Left renal pelvis (tissue), 4 donors: ENCODE data around the gene ZNF618. TPM values are rescaled to one million over a fixed set of nuclear protein-coding genes. Genes with fewer than 3 reads are reported as not detected.

ENCODE experiments used
- DNase-seq, 4 donors: peaks; one replicate each; pipeline ENCODE4 v3.0.0-alpha.2; 2013; ENCODE audit warnings: low read depth in 4 of 4, low spot score in 3 of 4
- polyA plus RNA-seq, 4 donors: library from polyadenylated mRNA; unstranded; fragments of 120-200 nt; gene quantifications; one replicate each; pipeline ENCODE4 v1.2.1, GENCODE V29; 2013; ENCODE audit not compliant: insufficient read length in 4 of 4

The ZNF618 gene, protein sequence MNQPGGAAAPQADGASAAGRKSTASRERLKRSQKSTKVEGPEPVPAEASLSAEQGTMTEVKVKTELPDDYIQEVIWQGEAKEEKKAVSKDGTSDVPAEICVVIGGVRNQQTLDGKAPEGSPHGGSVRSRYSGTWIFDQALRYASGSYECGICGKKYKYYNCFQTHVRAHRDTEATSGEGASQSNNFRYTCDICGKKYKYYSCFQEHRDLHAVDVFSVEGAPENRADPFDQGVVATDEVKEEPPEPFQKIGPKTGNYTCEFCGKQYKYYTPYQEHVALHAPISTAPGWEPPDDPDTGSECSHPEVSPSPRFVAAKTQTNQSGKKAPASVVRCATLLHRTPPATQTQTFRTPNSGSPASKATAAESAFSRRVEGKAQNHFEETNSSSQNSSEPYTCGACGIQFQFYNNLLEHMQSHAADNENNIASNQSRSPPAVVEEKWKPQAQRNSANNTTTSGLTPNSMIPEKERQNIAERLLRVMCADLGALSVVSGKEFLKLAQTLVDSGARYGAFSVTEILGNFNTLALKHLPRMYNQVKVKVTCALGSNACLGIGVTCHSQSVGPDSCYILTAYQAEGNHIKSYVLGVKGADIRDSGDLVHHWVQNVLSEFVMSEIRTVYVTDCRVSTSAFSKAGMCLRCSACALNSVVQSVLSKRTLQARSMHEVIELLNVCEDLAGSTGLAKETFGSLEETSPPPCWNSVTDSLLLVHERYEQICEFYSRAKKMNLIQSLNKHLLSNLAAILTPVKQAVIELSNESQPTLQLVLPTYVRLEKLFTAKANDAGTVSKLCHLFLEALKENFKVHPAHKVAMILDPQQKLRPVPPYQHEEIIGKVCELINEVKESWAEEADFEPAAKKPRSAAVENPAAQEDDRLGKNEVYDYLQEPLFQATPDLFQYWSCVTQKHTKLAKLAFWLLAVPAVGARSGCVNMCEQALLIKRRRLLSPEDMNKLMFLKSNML
- polyA plus RNA-seq: 10 to 100 TPM; 29.8 to 42.8 (median 39.4) TPM

DNA sequence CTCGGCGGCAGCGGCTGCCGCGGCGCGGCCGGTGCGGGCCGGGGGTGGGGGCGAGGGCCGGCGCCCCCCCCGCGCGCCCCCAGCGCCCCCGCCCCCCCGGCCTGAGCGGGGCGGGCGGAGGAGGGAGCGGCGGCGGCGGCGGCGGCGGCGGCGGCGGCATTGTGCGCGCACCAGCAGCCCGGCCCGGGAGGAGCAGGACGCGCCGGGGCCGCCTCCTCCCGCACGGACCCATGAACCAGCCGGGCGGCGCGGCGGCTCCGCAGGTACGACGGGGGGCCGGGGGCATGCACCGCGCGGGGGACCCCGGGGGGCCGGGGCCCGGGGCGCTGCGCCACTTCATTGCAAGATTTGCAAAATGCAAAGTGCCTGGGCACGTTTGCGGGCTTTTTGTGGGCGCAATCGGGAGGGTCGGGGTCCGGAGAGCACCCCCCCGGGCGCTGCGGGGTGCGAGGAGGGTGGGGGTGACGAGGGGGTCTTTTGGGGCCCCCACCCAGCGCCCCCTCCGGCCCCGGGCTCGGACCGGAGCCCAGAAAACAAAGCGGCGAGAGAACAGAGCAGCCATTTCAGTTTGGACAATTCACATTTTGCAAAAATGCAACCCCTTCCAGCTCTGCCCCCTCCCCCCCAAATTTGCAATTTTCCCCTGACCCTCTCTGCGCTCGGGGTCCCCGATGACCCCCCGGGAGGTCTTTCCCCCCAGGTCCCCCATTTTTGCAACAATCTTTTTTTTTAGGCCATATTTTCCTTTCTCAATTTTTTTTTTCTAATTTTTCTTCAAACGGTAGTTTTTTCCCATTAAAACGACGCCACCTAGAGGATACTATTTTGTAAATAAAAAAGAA lies at the start of gene ZNF618:
ZNF618 (plus strand) TSS at position 159 of the 842 bp plus-strand sequence; CDS start at position 231, 72 bp downstream.
- no peak for DNase-seq

GRCh38 chr9:113828221-113828620 lies 47.9 kb upstream of the ZNF618 start:
- no peak for DNase-seq

DNA sequence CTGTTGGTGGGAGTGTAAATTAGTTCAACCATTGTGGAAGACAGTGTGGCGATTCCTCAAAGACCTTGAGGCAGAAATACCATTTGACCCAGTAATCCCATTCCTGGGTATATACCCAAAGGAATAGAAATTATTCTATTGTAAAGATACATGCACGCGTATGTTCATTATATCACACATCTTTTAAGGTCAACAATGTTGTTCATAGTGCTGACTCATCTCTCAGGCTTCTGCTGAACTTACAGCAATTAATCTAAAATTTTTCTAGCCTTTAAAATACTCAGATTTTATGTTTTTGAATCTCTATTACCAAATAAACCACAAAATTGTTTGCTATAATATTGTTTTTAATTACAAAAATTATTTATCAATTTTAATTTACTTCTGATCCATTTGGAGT lies 38.8 kb upstream of the ZNF618 start:
- no peak for DNase-seq

DNA sequence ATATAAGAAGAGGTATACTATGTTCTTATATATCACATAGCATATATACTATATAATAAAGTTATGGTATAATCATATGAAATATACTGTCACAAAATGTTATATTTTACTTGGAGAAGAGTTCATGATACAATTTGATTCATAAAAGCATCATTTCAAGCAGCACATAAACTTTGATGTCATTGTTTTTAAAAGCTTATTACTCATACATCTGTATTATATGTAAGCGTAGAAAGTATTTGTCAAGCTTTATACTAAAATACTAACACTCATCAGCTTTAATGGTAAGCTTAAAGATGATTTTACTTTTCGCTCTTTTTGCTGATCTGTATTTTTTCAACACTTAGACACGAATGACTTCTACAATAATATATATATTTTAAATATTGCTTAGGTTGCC lies 34.0 kb upstream of the ZNF618 start:
- DNase-seq: no peak

- DNase-seq: no peak
These were observed 31.6 kb upstream of the ZNF618 start for GRCh38 chr9:113844466-113844865.

DNA sequence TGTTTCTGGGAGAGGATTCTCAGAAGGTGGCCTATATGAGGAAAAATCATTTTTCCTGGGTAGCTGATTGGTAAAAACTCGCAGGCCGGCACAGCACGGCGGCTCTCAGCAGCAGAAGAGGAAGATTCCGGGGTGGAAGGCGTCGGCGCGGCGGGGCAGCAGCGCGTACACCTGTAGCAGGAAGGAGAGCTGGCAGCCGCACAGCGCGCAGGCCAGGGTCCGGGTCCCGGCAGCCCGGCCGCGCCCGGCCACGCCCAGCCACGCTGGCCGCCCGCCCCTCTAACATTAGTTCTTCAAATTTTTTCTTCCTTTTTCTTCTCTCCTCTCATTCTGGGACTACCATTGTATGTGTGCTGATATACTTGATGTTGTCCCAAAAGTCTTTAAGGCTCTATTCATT lies 24.8 kb upstream of the ZNF618 start:
- DNase-seq: no peak

DNA sequence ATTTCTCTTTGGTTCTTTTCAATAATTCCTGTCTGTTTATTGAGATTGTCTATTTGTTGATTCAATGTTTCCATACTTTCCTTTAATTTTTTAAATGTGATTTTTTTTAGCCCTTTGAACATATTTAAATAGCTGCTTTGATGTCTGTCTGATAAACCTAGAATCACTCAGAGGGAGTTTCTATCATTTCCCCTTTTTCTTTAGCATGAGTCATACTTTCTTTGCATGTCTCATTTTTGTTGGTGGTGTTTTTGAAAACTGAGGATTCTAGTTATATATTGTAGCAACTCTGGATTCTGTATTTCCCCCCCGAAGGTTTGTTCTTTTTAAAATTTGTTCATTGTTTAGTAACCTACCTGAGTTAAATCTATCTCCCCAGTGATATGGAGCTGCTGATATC lies 24.2 kb upstream of the ZNF618 start:
- DNase-seq: no peak

DNA sequence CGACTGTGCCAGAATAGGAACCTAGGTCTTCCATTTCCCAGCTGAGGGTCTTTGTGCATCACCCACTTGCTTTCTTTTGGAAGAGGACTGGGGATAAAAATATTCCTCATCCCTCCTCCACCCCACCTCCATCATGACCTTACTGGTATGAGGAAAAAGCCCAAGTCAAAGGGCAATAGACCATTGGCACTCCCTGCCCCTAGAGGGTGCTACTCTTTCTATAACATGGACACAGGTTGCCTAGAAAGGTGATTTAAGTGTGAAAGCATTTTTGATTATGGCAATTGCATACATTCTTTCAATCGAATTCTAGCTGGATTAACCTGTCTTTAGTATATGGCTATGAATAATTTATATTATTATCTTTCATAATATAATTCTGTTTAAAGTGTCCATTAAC lies 22.8 kb upstream of the ZNF618 start:
- no peak for DNase-seq

GRCh38 chr9:113854310-113854709 lies 21.8 kb upstream of the ZNF618 start:
- no peak for DNase-seq

DNA sequence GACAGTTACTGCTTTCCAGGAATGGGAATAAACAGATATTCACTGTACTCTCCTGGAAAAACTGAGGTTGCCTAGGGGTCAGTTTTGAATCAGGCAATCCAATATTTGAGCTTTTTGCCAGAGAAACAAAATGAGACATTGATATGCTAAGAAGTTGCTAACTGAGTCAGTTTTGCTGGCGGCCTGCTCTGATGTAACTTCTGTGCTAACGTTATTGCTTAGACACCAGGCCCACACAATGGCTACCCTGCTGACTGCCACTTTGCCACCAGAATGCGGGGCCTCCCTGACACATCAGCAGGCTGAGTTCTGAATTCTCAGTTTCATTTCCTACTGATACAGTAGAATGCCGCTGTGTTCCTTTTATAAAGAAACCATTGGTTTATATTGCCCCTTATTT lies 18.2 kb upstream of the ZNF618 start:
- DNase-seq: no peak

- DNase-seq: no peak
These were observed 17.8 kb upstream of the ZNF618 start for GRCh38 chr9:113858282-113858681.

DNA sequence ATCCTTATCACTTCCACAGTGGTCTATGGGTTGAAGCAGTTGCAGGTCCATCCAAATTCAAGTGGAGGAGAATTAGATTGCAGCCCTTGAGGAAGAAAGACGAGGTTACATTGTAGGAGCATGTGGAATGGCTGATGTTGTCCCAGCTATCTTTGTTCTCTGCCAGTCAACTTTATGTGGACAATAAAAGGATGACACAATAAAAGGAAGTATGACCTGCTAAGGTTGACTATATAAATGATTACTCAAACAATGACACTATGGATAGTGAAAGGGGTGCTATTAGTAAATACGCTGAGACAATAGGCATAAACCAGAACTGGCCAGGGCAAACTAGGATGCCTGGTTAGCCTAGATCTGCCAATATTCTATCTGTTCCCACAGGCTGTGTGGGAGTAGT lies 12.8 kb upstream of the ZNF618 start:
- no peak for DNase-seq

GRCh38 chr9:113868501-113868900 lies 7.6 kb upstream of the ZNF618 start:
- DNase-seq: no peak

- DNase-seq: no peak
These were observed 3.5 kb upstream of the ZNF618 start for GRCh38 chr9:113872485-113873143.

DNA sequence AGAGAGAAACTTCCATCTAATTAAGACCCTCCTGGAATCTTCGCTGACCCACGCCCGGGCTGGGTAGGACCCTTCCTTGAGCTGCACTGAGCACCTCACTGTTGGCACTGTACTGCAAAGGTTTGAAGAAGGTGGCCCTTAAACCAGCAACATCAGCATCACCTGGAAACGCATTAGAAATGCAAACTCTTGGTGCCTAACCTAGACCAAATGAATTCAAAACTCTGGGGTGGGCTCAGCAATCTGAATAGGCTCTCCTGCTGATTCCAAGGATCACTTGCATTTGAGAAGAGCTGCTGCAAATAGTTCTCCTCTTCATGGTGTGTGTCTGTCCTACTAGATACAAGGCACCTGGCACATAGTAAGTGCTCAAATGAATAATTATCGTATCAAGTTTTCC lies 2.7 kb upstream of the ZNF618 start:
- DNase-seq: no peak

DNA sequence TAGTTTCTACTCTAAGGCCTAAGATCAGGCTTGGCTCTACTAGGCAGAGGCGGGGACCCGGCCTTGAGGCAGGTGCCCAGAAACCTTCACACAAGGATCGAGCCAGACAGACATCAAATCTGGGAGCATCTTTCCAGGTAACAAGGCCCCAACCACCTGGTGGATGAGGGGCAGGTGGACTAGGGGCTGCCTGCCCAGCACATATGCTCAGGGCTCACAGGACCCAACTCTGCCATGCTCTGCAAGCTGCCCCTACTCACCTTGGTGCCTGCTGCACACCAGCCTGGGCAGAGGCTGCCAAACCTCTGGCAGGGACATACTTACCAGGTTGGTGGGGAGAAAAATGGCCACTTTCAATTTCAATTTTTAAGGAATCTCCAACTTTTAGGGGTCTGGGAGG lies 2.2 kb upstream of the ZNF618 start:
- no peak for DNase-seq

- no peak for DNase-seq
These were observed 504 bp upstream of the ZNF618 start for GRCh38 chr9:113875459-113876150.

DNA sequence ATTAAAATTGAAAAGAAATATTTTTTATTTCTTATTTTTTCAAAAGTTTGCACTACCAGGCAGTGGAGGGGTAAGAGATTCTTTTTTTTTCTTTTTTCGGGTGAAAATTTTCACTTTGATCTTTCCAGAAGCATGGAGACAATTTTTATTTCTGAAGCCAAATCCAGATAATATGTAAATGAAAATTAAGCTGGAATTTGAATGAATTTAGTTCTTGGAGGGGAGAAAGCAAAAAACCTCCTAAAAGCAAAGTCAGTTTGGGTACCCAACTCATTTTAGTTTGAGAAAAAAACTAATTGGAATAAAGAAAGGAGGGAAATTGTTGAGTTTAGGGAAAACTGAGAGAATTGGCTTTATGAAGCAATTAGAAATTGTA lies 872 bp downstream of the ZNF618 start:
- DNase-seq: no peak

DNA sequence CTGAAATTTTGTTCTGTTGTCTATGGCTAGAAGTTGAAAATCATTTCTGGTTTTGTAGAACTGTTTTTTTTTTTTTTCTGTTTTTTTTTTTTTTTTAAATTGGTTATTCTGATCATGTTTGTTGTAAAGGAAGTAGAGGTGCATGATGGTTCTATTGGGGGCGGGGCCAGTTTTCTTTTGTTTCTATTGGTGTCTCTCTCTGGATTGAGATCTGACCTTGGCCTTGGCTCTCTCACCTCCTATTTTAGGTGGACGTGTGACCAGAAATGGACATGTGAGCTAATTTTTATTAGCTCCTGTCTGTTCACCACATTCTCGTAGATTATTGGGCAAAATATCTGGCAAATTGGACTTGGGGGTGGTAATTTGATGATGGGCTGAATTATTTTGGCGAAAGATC lies 3.2 kb downstream of the ZNF618 start:
- DNase-seq: no peak

- no peak for DNase-seq
These were observed 3.8 kb downstream of the ZNF618 start for GRCh38 chr9:113879911-113880310.
